Ishikawa (cell line): ENCODE measurements around the gene GDF15.

Source experiments
- CEBPB ChIP-seq: IDR thresholded peaks from 2 replicates; pipeline ENCODE4 v1.6.1; 2012
- CREB1 ChIP-seq: IDR thresholded peaks from 2 replicates; pipeline ENCODE4 v1.6.1; 2012; ENCODE audit warnings: low read depth
- EP300 ChIP-seq: IDR thresholded peaks from 2 replicates; pipeline ENCODE4 v1.6.1; 2012; ENCODE audit warnings: borderline replicate concordance
- MAX ChIP-seq: IDR thresholded peaks from 2 replicates; pipeline ENCODE4 v1.6.1; 2012
- RAD21 ChIP-seq: IDR thresholded peaks from 2 replicates; pipeline ENCODE4 v1.6.1; 2012; ENCODE audit warnings: low read depth
- TCF12 ChIP-seq: IDR thresholded peaks from 2 replicates; pipeline ENCODE4 v1.6.1; 2012; ENCODE audit warnings: low read depth
- USF1 ChIP-seq: IDR thresholded peaks from 2 replicates; pipeline ENCODE4 v1.6.1; 2012
- YY1 ChIP-seq: IDR thresholded peaks from 2 replicates; pipeline ENCODE4 v1.6.1; 2012; ENCODE audit warnings: low read depth

GRCh38 chr19:18361646-18362045, 24.3 kb upstream of the GDF15 start:
- no peak for TF ChIP-seq YY1
- no peak for TF ChIP-seq TCF12
- no peak for TF ChIP-seq CREB1
- TF ChIP-seq EP300: no peak
- TF ChIP-seq RAD21: no peak
- TF ChIP-seq CEBPB: no peak
- TF ChIP-seq MAX: no peak
- TF ChIP-seq USF1: no peak
